ENCODE measurements around the gene UGGT1.
A peak's percentile ranks its signal among the peaks of the same experiment; 100 is the strongest.

- TF ChIP-seq BHLHE40 (IDR thresholded peaks at IDR 0.05; ENCODE audit: low read depth, low read length) (no peak), MAX (IDR thresholded peaks at IDR 0.05) (no peak), REST (IDR thresholded peaks at IDR 0.05) (no peak), RNF2 (IDR thresholded peaks at IDR 0.05; ENCODE audit: borderline replicate concordance, low read depth) (no peak), GATA3 (IDR thresholded peaks at IDR 0.05; ENCODE audit: borderline replicate concordance) (no peak), POLR2A (IDR thresholded peaks at IDR 0.05; ENCODE audit: low read length) (no peak), CTCF (IDR thresholded peaks at IDR 0.05) (no peak), SMC3 (IDR thresholded peaks at IDR 0.05) (no peak), E2F6 (IDR thresholded peaks at IDR 0.05; ENCODE audit: borderline replicate concordance, low read depth) (no peak), NFE2L2 (conservative IDR thresholded peaks at IDR 0.05; ENCODE audit: low read length) (no peak), HOXA7 (CRISPR knock-in tag; IDR thresholded peaks at IDR 0.05) (no peak), MAFK (IDR thresholded peaks at IDR 0.05; ENCODE audit: partially characterized antibody) (peak; percentile 69), CEBPB (IDR thresholded peaks at IDR 0.05) (no peak), USF2 (IDR thresholded peaks at IDR 0.05) (no peak)
Observed at GRCh38 chr2:128206245-128206644, 115.2 kb downstream of the UGGT1 start.

Data from A549 (cell line).